HepG2 (cell line): ENCODE measurements around the gene BSN. TPM values are rescaled to one million over a fixed set of nuclear protein-coding genes. Genes with fewer than 3 reads are reported as not detected.

Source experiments
- ATAC-seq: fragments of 200-7000 bp; cut with Tn5 transposase; 3 replicates; pipeline ENCODE4 v1.9.1; 2020; ENCODE audit warnings: mild to moderate bottlenecking, moderate library complexity
- BruUV-seq: library from RNA; stranded (reverse); fragments of 400-500 nt; replicated peaks from 2 replicates; lab custom pipeline; 2021; lab: Mats Ljungman, UMichigan
- CTCF ChIA-PET: fragments of 300-600 bp; formaldehyde crosslinking; extraction: SDS; loops from one replicate; lab custom pipeline; 2021; ENCODE audit warnings: low total read pairs, inconsistent platforms, low intra/inter-chr PET ratio; lab: Yijun Ruan, JAX
- POLR2A ChIA-PET: fragments of 350-600 bp; sonication (Branson Sonifier 250); formaldehyde crosslinking; loops from one replicate; lab custom pipeline; 2020; ENCODE audit warnings: antibody characterized with exemption, inconsistent platforms; lab: Yijun Ruan, JAX
- DNase-seq: peaks from one replicate; pipeline ENCODE4 v3.0.0-alpha.2; 2015; ENCODE audit warnings: low spot score
- FAIRE-seq: peaks from 3 replicates; lab custom pipeline; 2011; peaks lifted over from hg19 to GRCh38; lab: Jason Lieb, UNC
- H2AFZ ChIP-seq: one replicate; pipeline ENCODE4 v1.6.1; 2011; ENCODE audit warnings: low read length, inconsistent platforms
- H3K27ac ChIP-seq: fragments of 300-600 bp; 3 replicates; pipeline ENCODE4 v1.8.0; 2011; ENCODE audit warnings: mixed run types, mild to moderate bottlenecking, mixed read lengths, low read length, inconsistent platforms; ENCODE audit not compliant: insufficient read depth; ENCODE audit errors: extremely low read length
- H3K27me3 ChIP-seq, 2 experiments: fragments of 200-600 bp in 1 of 2; 2 replicates in 1 of 2; 3 replicates in 1 of 2; pipeline versions ENCODE4 v1.6.0 to v1.8.0; 2011; ENCODE audit warnings: low read length in 2 of 2, mild to moderate bottlenecking in 2 of 2, moderate library complexity in 2 of 2, inconsistent platforms in 1 of 2; ENCODE audit not compliant: insufficient read depth in 2 of 2, control insufficient read depth in 1 of 2
- H3K36me3 ChIP-seq, 2 experiments: fragments of 200-600 bp in 1 of 2; replicated peaks in 1 of 2; 2 replicates in 1 of 2; 3 replicates in 1 of 2; pipeline versions ENCODE4 v1.5.1 to v1.8.0; 2011; ENCODE audit warnings: low read length in 2 of 2, inconsistent platforms in 1 of 2; ENCODE audit not compliant: insufficient read depth in 2 of 2, control insufficient read depth in 1 of 2
- H3K4me1 ChIP-seq: 2 replicates; pipeline ENCODE4 v1.5.1; 2012; ENCODE audit warnings: low read length, inconsistent platforms; ENCODE audit not compliant: insufficient read depth
- H3K4me2 ChIP-seq: 2 replicates; pipeline ENCODE4 v1.6.0; 2011; ENCODE audit warnings: low read depth, low read length, inconsistent platforms
- H3K4me3 ChIP-seq, 3 experiments: fragments of 200-600 bp in 1 of 3; sonication (generic), shearing (Covaris generic) in 1 of 3; replicated peaks in 1 of 3; 2 replicates each; pipeline ENCODE4 v1.5.1; 2011 to 2016; ENCODE audit warnings: low read length in 3 of 3, inconsistent platforms in 2 of 3, low read depth in 2 of 3, mild to moderate bottlenecking in 2 of 3, control low read depth in 1 of 3, mixed read lengths in 1 of 3; ENCODE audit not compliant: insufficient read depth in 1 of 3
- H3K79me2 ChIP-seq: one replicate; pipeline ENCODE4 v1.6.1; 2011; ENCODE audit warnings: low read length, inconsistent platforms; ENCODE audit not compliant: insufficient read depth
- H3K9ac ChIP-seq: 2 replicates; pipeline ENCODE4 v1.6.0; 2011; ENCODE audit warnings: mild to moderate bottlenecking, low read depth, low read length, inconsistent platforms; ENCODE audit not compliant: insufficient read depth
- H3K9me3 ChIP-seq: 2 replicates; pipeline ENCODE4 v1.5.1; 2012; ENCODE audit warnings: mild to moderate bottlenecking, low read length
- H4K20me1 ChIP-seq: 2 replicates; pipeline ENCODE4 v1.6.0; 2011; ENCODE audit warnings: inconsistent platforms, mild to moderate bottlenecking, low read length, moderate library complexity; ENCODE audit not compliant: insufficient read depth
- AGO2 ChIP-seq: fragments of 200-400 bp; formaldehyde crosslinking; optimal IDR thresholded peaks from 2 replicates; pipeline ENCODE3; 2017; ENCODE audit warnings: mild to moderate bottlenecking, low read depth, low read length, moderate library complexity
- ATF1 ChIP-seq: IDR thresholded peaks from 2 replicates; pipeline ENCODE4 v1.6.1; 2016; ENCODE audit warnings: mild to moderate bottlenecking, control low read depth
- BORCS8-MEF2B ChIP-seq: sonication (generic); formaldehyde crosslinking; IDR thresholded peaks from 2 replicates; pipeline ENCODE4 v1.8.0; 2022; ENCODE audit warnings: mild to moderate bottlenecking, missing genetic modification reagents
- DNMT1 ChIP-seq: sonication (generic); formaldehyde crosslinking; IDR thresholded peaks from 2 replicates; pipeline ENCODE4 v1.5.1; 2020; ENCODE audit warnings: mild to moderate bottlenecking, missing genetic modification reagents
- HDAC6 ChIP-seq: fragments of 200-600 bp; sonication (generic); IDR thresholded peaks from 2 replicates; pipeline ENCODE4 v1.7.0; 2017; ENCODE audit warnings: mild to moderate bottlenecking, antibody characterized with exemption, low read length, low read depth
- HINFP ChIP-seq: sonication (generic); formaldehyde crosslinking; IDR thresholded peaks from 2 replicates; pipeline ENCODE4 v1.4.0; 2020; ENCODE audit warnings: low read depth, mild to moderate bottlenecking, missing genetic modification reagents
- MXD4 ChIP-seq: IDR thresholded peaks from 2 replicates; pipeline ENCODE4 v1.6.1; 2016; ENCODE audit warnings: mild to moderate bottlenecking, missing biosample characterization, missing genetic modification reagents
- NRL ChIP-seq: sonication (generic); formaldehyde crosslinking; IDR thresholded peaks from 2 replicates; pipeline ENCODE4 v1.5.0; 2020; ENCODE audit warnings: missing genetic modification reagents, mild to moderate bottlenecking, moderate library complexity, borderline replicate concordance
- PHF8 ChIP-seq: sonication (generic); formaldehyde crosslinking; IDR thresholded peaks from 2 replicates; pipeline ENCODE4 v1.5.0; 2020; ENCODE audit warnings: missing genetic modification reagents
- PITX1 ChIP-seq: sonication (generic); formaldehyde crosslinking; IDR thresholded peaks from 2 replicates; pipeline ENCODE4 v1.5.1; 2020; ENCODE audit warnings: mild to moderate bottlenecking, missing genetic modification reagents
- RELA ChIP-seq: sonication (generic); formaldehyde crosslinking; IDR thresholded peaks from 2 replicates; pipeline ENCODE4 v1.4.0; 2020; ENCODE audit warnings: missing genetic modification reagents
- RXRB ChIP-seq: IDR thresholded peaks from 2 replicates; pipeline ENCODE4 v1.6.1; 2016; ENCODE audit warnings: borderline replicate concordance, missing genetic modification reagents, missing compliant biosample characterization
- SRSF1 ChIP-seq: fragments of 200-400 bp; formaldehyde crosslinking; optimal IDR thresholded peaks from 2 replicates; pipeline ENCODE3; 2017; ENCODE audit warnings: mild to moderate bottlenecking, low read depth, low read length, moderate library complexity
- STAG1 ChIP-seq: sonication (generic); formaldehyde crosslinking; IDR thresholded peaks from 2 replicates; pipeline ENCODE4 v1.4.0; 2020; ENCODE audit warnings: missing genetic modification reagents
- XRCC5 ChIP-seq: fragments of 200-400 bp; formaldehyde crosslinking; optimal IDR thresholded peaks from 2 replicates; pipeline ENCODE3; 2017; ENCODE audit warnings: mild to moderate bottlenecking, low read length
- ZNF180 ChIP-seq: sonication (generic); formaldehyde crosslinking; IDR thresholded peaks from 2 replicates; pipeline ENCODE4 v1.4.0; 2020; ENCODE audit warnings: low read depth, missing genetic modification reagents, borderline replicate concordance
- ZNF687 ChIP-seq: sonication (generic); formaldehyde crosslinking; IDR thresholded peaks from 2 replicates; pipeline ENCODE4 v1.5.1; 2020; ENCODE audit warnings: mild to moderate bottlenecking, missing genetic modification reagents, moderate library complexity
- WGBS: methylation state at CpG from one replicate; pipeline ENCODE4 v1.1.6; 2017; ENCODE audit warnings: low lambda C conversion rate; 5-methylcytosine and 5-hydroxymethylcytosine counted together
- in situ Hi-C: cut with HindIII; loops from 2 replicates; pipeline ENCODE4 v1.10.0; 2017; ENCODE audit warnings: low pct_unique_long_range_greater_than_20kb; ENCODE audit not compliant: extremely low pct_ligation_motif_present
- intact Hi-C: fragments of 100-400 bp; cut with micrococcal nuclease; formaldehyde crosslinking; loops from one replicate; pipeline ENCODE4 v1.10.0; 2022; ENCODE audit not compliant: unreplicated experiment
- polyA plus RNA-seq, 8 experiments: library from polyadenylated mRNA; depleted of rRNA in 3 of 8; stranded (reverse) in 7 of 8; unstranded in 1 of 8; fragments of >200 nt; fragmentation: Illumina TruSeq in 4 of 8; extraction: Trizol in 4 of 8; gene quantifications; 2 replicates each; pipeline versions ENCODE4 v1.2.1 to v1.2.3, GENCODE V29; 2011 to 2016; ENCODE audit warnings: low read depth in 4 of 8, missing spikeins in 1 of 8, mixed read lengths in 1 of 8; ENCODE audit not compliant: insufficient read depth in 1 of 8
- total RNA-seq, 5 experiments: library from RNA; depleted of rRNA; stranded (reverse); fragments of >200 nt; fragmentation: Illumina TruSeq; extraction: Trizol; gene quantifications; 2 replicates each; pipeline ENCODE4 v1.2.3, GENCODE V29; 2016; ENCODE audit warnings: low read depth in 1 of 5
- TF ChIP-seq, protein P1 (sequence below): sonication (generic); formaldehyde crosslinking; IDR thresholded peaks from 2 replicates; pipeline ENCODE4 v1.5.0; 2020; ENCODE audit warnings: mild to moderate bottlenecking, missing genetic modification reagents, moderate library complexity

BSN gene
- total and polyA plus RNA-seq, 2 of the 13 experiments (the other 11 are each of a cell fraction or from before 2014, with no cell fraction given) = 0.42 to 0.86 TPM

GRCh38 chr3:49701388-49702077 lies 147.3 kb downstream of the BSN start:
- H4K20me1 ChIP-seq = no peaks in the 10 kb centered on the region
- in situ Hi-C loops = loop anchor here (5.0 kb wide), 2 partner anchors 136 to 206 kb away; no protein-coding TSS in a partner anchor
- no peak overlapping the region for H3K4me2 ChIP-seq
- ATAC-seq = peak; percentile 45
- no peaks in the 10 kb centered on the region for H3K4me1 ChIP-seq
- ChIA-PET POLR2A (interaction anchor here (0.9 kb wide), 1 partner anchor 13 kb away, joined by 3 read pairs; no protein-coding TSS in a partner anchor), CTCF (no interaction called here)
- peaks cover 45 to 84% of the 10 kb centered on the region in 2 experiments for H3K36me3 ChIP-seq
- no peaks in the 10 kb centered on the region for H3K9me3 ChIP-seq
- DNase-seq = peak; percentile 24
- H2AFZ ChIP-seq = no peak overlapping the region
- H3K4me3 ChIP-seq = no peak overlapping the region
- intact Hi-C loops = loop anchor here (2.0 kb wide), 1 partner anchor 205 kb away; no protein-coding TSS in a partner anchor
- no peak overlapping the region for H3K9ac ChIP-seq
- no peak for FAIRE-seq
- WGBS = 95% methylated on average over 20 of the region's 21 CpGs
- no peak overlapping the region for H3K27ac ChIP-seq
- H3K27me3 ChIP-seq = no peaks in the 10 kb centered on the region; a peak in 1 of 5 replicates
- H3K79me2 ChIP-seq = no peaks in the 10 kb centered on the region
- no TSS peak for BruUV-seq
- TF ChIP-seq, protein P1, sequence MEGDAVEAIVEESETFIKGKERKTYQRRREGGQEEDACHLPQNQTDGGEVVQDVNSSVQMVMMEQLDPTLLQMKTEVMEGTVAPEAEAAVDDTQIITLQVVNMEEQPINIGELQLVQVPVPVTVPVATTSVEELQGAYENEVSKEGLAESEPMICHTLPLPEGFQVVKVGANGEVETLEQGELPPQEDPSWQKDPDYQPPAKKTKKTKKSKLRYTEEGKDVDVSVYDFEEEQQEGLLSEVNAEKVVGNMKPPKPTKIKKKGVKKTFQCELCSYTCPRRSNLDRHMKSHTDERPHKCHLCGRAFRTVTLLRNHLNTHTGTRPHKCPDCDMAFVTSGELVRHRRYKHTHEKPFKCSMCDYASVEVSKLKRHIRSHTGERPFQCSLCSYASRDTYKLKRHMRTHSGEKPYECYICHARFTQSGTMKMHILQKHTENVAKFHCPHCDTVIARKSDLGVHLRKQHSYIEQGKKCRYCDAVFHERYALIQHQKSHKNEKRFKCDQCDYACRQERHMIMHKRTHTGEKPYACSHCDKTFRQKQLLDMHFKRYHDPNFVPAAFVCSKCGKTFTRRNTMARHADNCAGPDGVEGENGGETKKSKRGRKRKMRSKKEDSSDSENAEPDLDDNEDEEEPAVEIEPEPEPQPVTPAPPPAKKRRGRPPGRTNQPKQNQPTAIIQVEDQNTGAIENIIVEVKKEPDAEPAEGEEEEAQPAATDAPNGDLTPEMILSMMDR (CRISPR knock-in tag) = peak; percentile 70
- TF ChIP-seq SRSF1 = no peak
- no peak for TF ChIP-seq NRL (CRISPR knock-in tag)
- TF ChIP-seq BORCS8-MEF2B (CRISPR knock-in tag) = no peak
- no peak for TF ChIP-seq MXD4 (CRISPR knock-in tag)
- peak; percentile 33; the same call in 1 of the 2 replicates for TF ChIP-seq ZNF687 (CRISPR knock-in tag)
- TF ChIP-seq DNMT1 (CRISPR knock-in tag) = no peak
- TF ChIP-seq PHF8 (CRISPR knock-in tag) = no peak
- TF ChIP-seq RXRB (CRISPR knock-in tag) = no peak
- TF ChIP-seq RELA = no peak
- TF ChIP-seq HDAC6 = no peak
- no peak for TF ChIP-seq PITX1 (CRISPR knock-in tag)
- peak; percentile 46 for TF ChIP-seq STAG1
- no peak for TF ChIP-seq HINFP (CRISPR knock-in tag)
- no peak for TF ChIP-seq ZNF180 (CRISPR knock-in tag)
- TF ChIP-seq AGO2 = peak; percentile 64
- no peak for TF ChIP-seq ATF1 (CRISPR knock-in tag)
- TF ChIP-seq XRCC5 = peak; percentile 48
